ENCODE results near the gene ARHGDIG. TPM values are rescaled to one million over a fixed set of nuclear protein-coding genes. Genes with fewer than 3 reads are reported as not detected.
"Not testable (repeated sequence)": the region's sequence is repeated elsewhere in the genome, so short reads cannot be mapped to it uniquely, and the experiment has no call there.

Gene ARHGDIG
- total RNA-seq, 2 experiments from 2014 or later, result not detected

DNA sequence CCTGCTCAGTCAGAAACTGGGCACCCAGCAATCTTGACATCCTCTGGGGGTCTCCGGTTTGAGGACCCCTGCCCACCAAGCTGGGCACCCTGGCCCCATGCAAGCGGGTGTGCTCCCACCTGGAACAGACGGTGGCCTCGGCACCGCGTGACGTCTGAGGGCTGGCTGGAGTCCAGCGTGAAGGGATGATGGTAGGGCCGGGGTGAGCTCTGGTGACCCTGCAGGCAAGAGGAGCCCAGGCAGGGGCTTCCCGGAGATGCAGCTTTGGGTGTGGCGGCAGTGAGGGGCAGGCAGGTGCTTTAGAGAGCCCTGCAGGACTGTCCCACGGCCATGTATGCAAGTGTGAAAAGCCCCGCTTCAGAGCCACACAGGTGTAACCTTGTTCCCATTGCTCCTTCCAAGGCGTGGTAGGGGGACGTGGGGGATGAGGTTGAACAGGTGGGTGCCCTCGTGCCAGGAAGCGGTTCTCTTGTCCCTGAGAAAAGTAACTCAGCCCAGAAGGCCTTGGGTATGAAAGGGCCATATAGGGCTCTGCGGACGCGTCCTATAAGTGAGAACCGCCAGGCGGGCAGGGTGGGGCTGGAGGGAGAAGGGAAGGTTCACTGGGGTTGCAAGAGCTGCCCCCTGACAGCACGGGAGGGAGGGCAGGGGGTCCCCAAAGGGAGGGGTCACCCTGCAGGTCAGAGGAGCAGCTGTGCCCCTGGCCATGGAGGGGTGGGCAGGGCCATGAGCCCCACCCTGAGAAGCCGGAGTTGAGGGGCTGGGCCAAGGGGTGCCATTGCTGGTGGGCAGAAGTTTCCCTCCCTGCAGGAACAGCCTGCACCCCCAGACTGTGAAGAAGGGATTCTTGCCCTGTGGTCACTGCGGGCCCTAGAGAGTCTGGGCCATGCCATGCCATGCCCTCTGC lies 13.9 kb upstream of the ARHGDIG start:
- Mint-ChIP-seq H3K9me3 (peaks cover 3% of the 10 kb centered on the region), H3K36me3 (ENCODE audit: low read depth) (peaks cover 5% of the 10 kb centered on the region), H3K27ac (no peak overlapping the region), H3K4me3 (no peak overlapping the region), H3K27me3 (no peaks in the 10 kb centered on the region), H3K4me1 (peaks cover 3% of the 10 kb centered on the region)
- ChIA-PET CTCF (no interaction called here), POLR2A (no interaction called here)
- no peak for DNase-seq

DNA sequence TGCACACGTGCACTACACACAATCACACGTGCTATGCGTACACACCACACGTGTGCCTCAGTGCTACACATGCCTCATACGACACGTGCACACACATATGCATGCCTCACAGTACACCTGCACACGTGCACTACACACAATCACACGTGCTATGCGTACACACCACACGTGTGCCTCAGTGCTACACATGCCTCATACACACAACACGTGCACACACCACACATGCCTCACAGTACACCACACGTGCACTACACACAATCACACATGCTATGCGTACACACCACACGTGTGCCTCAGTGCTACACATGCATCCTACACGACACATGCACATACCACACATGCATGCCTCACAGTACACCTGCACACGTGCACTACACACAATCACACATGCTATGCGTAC lies 12.8 kb upstream of the ARHGDIG start:
- not testable (repeated sequence) for H3K4me3 Mint-ChIP-seq

DNA sequence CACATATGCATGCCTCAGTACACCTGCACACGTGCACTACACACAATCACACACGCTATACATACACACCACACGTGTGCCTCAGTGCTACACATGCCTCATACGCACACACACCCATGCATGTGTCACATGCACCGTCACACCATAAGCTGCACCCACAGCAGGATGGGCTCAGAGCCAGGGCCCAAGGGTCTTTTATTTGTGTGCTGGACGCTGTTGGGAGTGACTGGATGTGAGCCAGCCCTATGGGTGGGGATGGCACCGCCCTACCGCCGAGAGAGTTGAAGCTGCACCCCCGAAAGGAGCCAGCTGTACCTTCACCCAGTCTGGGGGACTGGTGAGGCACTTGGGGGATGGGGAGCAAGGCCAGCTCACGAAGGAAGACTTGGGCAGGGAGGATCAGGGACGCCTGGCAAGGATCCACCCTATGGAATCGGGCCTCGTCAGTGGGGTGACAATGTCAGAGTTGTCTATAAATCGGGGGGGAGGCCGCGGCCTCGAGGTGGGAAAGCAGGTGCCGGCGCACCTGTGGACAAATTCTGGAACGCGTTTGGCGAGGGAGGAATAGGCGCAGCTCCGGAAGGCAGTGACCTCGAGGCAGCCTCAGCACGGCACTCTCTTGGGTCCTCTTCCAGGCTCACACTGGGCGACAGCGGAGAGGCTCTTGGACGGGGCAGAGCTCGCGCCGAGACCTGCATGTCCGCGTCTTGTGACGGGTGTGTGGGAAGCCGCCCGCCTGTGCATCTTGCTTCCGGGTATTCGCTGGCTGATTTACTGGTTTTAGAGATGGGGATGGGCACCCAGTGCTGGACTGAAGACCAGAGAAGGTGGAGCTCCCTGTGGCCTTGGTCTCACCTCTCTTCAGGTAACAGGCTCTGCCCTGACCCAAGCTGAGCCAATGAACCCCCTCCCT lies 12.0 kb upstream of the ARHGDIG start:
- CTCF ChIA-PET, result no interaction called here
- Mint-ChIP-seq H3K9me3 (peaks cover 3% of the 10 kb centered on the region), H3K4me1 (peaks cover 3% of the 10 kb centered on the region), H3K36me3 (ENCODE audit: low read depth) (no peaks in the 10 kb centered on the region), H3K27me3 (peaks cover 4% of the 10 kb centered on the region), H3K27ac (no peak overlapping the region), H3K4me3 (no peak overlapping the region)
- DNase-seq, result no peak
- POLR2A ChIA-PET, result no interaction called here

More for the DNA sequence above, 12.8 kb upstream of the ARHGDIG start:
- H3K36me3 Mint-ChIP-seq (ENCODE audit: low read depth); H3K27me3 Mint-ChIP-seq; H3K9me3 Mint-ChIP-seq; H3K27ac Mint-ChIP-seq; CTCF ChIA-PET; DNase-seq; H3K4me1 Mint-ChIP-seq; POLR2A ChIA-PET: not testable (repeated sequence)

DNA sequence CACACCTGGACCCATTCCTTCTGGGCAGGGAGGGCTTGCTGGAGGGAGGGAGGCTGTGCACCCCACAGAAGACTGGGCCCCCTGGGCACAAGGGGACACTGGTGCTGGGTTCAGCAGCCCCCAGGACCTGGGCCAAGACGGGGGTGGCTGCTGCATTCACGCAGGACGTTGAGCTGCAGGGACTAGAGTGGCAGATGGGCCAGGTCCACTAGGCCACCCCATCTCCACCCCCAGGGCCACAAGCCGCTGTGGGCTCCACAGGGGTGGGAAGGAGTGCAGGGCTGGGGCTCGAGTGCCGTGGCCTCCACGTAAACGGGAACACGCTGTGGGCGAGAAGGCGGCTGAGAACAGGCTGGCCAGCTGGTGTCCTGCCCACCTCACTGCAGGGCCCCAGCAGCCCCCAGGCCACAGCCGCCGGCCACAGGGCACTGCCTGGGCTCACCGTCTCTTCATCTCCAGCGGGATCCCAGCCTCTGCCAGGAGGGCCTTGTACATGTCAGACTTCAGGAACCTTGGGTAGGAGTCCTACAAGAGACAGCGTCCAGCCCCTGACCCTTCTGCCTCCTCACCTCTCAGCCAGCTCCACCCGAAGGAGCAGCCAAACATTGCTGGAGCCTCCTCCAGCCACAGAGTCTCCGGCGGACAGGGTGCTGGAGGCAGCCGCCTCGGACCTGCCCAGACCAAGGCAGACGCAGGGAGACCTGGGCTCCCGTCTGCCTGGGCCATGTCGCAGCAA lies 11.2 kb upstream of the ARHGDIG start:
- no peak for DNase-seq
- H3K9me3 Mint-ChIP-seq, result peaks cover 3% of the 10 kb centered on the region
- ChIA-PET CTCF (no interaction called here), POLR2A (no interaction called here)
- H3K4me1 Mint-ChIP-seq, result peaks cover 3% of the 10 kb centered on the region
- peaks cover 4% of the 10 kb centered on the region for H3K27me3 Mint-ChIP-seq
- no peaks in the 10 kb centered on the region for H3K36me3 Mint-ChIP-seq (ENCODE audit: low read depth)
- H3K27ac Mint-ChIP-seq, result no peak overlapping the region
- H3K4me3 Mint-ChIP-seq, result no peak overlapping the region

DNA sequence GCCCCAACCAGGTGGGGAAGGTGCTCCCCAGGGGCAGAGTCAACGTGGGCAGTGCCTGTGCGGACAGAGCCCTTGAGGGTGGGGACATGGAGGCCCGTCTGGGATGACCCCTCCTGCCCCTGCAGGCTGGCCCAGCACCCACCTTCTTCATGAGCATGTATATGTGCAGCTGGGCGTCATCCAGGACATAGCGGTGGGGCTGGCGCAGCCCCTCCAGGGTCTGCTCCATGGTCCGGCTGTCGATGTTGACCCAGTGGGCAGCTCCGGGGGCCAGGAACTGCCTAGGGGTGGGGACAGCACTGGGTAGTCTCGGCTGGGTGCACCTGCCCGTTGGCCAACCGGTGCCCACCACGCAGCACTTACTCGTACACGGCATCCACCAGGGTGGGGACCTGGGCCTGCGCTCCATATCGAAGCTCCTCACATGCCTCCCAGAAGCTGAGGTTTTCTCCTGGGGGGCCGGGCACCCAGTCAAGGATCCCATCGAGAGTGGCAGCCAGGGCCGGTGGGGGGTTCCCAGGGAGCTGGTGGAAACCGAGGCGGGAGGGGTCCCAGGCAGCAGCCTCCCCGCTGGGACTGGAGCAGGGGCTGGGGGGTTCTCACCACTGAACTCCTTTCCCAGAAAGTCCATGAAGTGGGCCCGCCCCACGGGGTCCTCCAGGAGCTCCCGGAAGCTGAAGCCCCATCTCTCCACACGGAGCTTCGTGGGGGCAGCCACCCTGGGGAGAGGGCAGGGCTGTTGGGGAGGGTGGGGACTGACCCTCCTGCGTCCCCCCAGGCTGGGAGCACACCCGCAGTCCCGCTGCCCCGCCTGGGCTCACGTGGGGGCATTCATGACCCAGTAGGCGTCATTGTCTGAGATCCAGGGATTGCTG lies 9.8 kb upstream of the ARHGDIG start:
- H3K4me1 Mint-ChIP-seq, result peaks cover 6% of the 10 kb centered on the region
- POLR2A ChIA-PET, result no interaction called here

DNA sequence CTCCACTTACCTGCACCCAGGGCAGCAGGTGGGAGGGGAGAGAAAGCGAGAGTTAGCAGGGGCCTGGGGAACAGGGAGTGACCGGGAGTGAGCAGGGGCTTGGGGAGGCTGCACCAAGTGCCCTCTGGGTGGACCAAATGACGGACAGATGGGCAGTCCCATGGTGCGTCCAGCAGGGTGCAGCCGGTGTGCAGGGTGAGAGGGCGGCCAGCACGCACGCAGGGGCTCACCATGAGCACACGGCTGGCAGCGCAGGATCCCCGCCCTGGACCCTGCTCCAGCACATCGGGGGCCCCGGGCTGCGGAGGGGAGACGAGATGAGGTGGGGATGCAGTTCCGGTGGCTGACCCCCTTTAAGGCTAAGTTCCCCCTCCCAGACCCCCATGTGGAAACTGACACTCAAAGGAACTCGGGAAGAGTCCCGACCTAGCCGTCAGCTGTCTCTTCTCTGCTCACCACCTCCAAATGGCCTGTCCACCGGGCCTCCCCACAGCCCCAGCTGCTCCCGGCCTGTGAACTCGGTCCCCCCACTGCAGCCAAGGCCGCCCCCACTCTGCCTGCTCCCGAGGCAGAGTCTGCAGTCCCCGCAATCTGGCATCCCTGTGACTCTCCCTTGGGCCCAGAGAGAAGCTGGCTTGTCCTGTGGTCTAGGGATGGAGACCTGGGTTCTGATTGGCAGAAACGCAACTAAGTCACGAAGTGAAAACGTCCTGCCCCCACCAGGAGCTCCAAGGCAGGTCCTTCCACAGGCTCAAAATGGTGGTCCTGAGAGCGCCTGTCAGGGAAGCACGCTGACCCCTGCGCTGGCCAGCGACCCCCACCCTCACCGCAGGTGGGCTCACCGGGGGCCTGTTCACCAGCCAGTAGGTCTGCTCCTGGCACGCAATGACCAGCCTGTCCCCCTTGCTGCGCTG lies 7.5 kb upstream of the ARHGDIG start:
- no peak for DNase-seq
- Mint-ChIP-seq H3K27ac (no peak overlapping the region), H3K4me3 (no peak overlapping the region), H3K36me3 (ENCODE audit: low read depth) (no peaks in the 10 kb centered on the region), H3K27me3 (peaks cover 22% of the 10 kb centered on the region), H3K9me3 (no peaks in the 10 kb centered on the region), H3K4me1 (peaks cover 4% of the 10 kb centered on the region)
- ChIA-PET POLR2A (no interaction called here), CTCF (no interaction called here)

More for the DNA sequence above, 9.8 kb upstream of the ARHGDIG start:
- Mint-ChIP-seq H3K9me3 (peaks cover 3% of the 10 kb centered on the region), H3K36me3 (ENCODE audit: low read depth) (no peaks in the 10 kb centered on the region), H3K27me3 (peaks cover 8% of the 10 kb centered on the region), H3K4me3 (no peak overlapping the region), H3K27ac (no peak overlapping the region)
- no peak for DNase-seq
- CTCF ChIA-PET, result no interaction called here

DNA sequence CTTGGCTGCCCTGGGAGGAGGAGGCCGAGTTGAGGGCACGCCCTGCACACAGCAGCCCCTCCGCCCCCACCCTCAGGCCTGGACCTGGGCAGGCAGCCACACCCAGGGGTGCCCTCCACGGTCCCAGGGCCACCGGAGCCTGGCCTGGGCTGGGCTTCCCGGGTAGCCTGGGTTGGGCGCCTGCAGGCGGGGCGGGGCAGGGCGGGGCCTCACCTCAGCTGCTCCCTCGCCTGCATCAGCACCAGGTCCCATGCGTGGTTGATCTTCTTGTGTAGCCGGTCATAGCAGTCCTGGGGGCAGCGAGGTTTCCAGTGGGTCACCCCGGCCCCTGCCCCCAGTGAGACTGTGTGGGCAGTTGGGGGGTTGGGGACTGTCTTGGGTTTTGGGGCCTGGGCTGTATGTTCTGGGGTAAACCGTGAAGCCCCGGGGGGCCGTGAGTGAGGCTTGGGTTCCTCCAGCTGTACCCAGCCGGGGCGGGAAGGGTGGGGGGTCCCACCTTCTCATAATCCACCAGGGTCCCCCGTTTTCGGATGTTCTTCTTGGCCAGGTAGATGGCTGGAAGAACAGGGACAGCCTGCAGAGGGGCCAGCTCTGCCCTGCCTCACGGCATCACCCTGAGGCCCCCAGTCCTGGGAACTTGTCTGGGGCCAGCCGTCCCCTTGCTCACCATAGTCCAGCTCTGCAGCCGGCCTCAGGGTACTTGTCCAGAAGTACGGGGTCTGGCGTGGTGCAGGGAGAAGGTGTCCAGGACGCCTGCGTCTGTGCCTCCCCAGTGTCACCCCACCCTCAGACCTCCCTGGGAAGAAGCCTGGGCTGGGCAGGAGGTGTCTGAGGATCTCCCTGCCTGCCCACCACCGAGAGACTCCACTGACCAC lies 6.6 kb upstream of the ARHGDIG start:
- H3K4me1 Mint-ChIP-seq, result peaks cover 5% of the 10 kb centered on the region
- no peak for DNase-seq
- H3K9me3 Mint-ChIP-seq, result no peaks in the 10 kb centered on the region
- H3K4me3 Mint-ChIP-seq, result no peak overlapping the region
- ChIA-PET CTCF (no interaction called here), POLR2A (no interaction called here)
- H3K27ac Mint-ChIP-seq, result no peak overlapping the region
- peaks cover 25% of the 10 kb centered on the region for H3K27me3 Mint-ChIP-seq
- no peaks in the 10 kb centered on the region for H3K36me3 Mint-ChIP-seq (ENCODE audit: low read depth)

DNA sequence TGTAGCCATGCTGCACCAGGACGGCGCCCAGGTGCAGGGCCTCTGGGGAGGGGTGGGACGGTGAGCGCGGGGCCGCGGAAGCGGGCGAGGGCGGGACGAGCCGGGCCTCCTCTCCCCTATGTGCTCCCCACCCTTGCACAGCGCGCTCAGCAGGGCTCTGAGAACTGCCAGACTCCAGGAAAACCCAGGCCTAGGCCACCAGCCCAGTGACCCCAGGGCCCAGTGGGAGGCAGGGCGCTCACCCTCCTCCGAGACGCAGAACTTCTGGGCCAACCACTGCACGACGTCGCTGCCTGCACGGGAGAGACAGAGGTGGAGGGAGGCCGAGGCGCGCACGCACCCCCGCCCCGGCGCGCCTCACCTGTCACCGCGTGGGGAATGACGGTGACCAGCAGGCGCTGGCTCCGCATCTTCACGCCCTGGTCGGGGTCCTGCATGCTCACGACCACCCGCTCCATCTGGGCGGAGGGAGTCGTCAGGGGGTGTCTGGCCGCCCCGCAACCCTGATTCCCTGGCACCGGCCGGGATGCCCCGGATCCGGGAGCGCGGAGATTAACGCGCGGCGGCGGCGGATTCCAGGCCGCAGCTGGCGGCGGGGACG lies 5.2 kb upstream of the ARHGDIG start:
- ChIA-PET CTCF (no interaction called here), POLR2A (no interaction called here)
- Mint-ChIP-seq H3K9me3 (no peaks in the 10 kb centered on the region), H3K27ac (no peak overlapping the region), H3K4me3 (no peak overlapping the region), H3K4me1 (peaks cover 9% of the 10 kb centered on the region), H3K27me3 (peaks cover 29% of the 10 kb centered on the region), H3K36me3 (ENCODE audit: low read depth) (no peaks in the 10 kb centered on the region)
- DNase-seq, result no peak

DNA sequence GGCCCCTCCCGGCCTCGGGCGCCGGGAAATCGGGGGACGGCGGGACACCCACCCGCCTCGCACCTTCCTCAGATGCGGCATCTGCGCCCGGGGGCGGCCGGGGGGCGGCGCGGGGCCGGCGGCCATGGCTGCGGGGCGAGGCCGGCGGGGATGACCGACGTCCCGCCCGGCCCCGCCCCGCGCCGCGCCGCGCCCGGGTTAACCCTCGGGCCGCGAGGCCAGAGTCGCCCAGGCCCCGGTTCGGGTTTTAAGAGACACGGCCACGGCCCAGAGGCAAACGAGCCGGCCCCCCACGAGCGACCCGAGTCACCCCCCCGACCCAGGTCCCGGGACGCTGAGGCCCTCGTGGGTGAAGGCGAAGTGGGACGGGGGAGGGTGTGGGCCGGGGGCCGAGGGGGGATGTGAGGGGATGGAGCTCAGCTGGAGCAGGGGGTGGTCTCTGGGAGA lies 4.6 kb upstream of the ARHGDIG start, which contains the start of gene RGS11:
Gene RGS11, minus strand, starts transcription at position 159 of the 447 bp plus-strand sequence. Its CDS starts 33 bp downstream, at position 126.
- H3K9me3 Mint-ChIP-seq, result no peaks in the 10 kb centered on the region
- H3K36me3 Mint-ChIP-seq (ENCODE audit: low read depth), result no peaks in the 10 kb centered on the region
- CTCF ChIA-PET, result no interaction called here
- POLR2A ChIA-PET, result no interaction called here
- peaks cover 9% of the 10 kb centered on the region for H3K4me1 Mint-ChIP-seq
- DNase-seq, result no peak
- no peak within 1 kb of the TSS for H3K27ac Mint-ChIP-seq
- H3K4me3 Mint-ChIP-seq, result no peak within 1 kb of the TSS
- peaks cover 29% of the 10 kb centered on the region for H3K27me3 Mint-ChIP-seq

DNA sequence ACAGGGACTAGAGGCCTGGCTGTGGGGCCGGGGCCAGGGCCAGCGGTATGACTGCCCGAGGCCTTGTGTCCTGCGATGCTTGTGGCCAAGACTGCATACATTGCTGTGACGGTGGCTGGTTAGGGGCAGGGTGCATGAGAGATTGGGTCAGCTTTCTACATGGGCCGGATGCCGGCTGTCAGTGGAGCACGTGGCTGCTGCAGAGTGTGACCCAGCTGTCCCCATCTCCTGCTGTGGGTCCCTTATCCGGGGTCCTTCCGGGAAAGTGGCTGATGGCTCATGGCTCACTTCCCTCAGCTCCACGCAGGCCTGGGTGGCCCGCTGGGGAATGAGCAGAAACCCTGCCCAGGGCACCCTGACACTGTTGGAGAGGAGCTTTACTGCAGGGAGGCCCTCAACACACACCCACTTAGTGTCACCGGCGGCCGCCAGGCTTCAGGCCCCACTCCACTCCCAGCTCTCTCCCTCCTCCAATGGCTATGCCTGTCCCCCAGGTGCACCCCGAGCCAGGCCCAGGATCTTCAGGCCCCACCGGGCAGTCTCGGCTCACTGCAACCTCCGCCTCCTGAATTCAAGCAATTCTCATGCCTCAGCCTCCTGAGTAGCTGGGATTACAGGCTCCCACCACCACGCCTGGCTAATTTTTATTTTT lies 3.8 kb upstream of the ARHGDIG start:
- Mint-ChIP-seq H3K36me3 (ENCODE audit: low read depth) (no peaks in the 10 kb centered on the region), H3K9me3 (no peaks in the 10 kb centered on the region), H3K4me3 (no peak overlapping the region), H3K4me1 (peaks cover 9% of the 10 kb centered on the region), H3K27me3 (peaks cover 32% of the 10 kb centered on the region), H3K27ac (no peak overlapping the region)
- POLR2A ChIA-PET, result no interaction called here
- CTCF ChIA-PET, result no interaction called here
- no peak for DNase-seq

Measured in activated CD4-positive, alpha-beta memory T cell treated with anti-CD3 and anti-CD28 coated beads, Interleukin-2, amount 10 ng/mL, durations not matched to agents 7 days and 5 days (primary cell).